ENCODE results near the gene GALNT2. TPM values are rescaled to one million over a fixed set of nuclear protein-coding genes. Genes with fewer than 3 reads are reported as not detected.

The GALNT2 gene
- total and polyA plus RNA-seq, 7 donors, result 43.7 to 88.7 (median 75.7) TPM

DNA sequence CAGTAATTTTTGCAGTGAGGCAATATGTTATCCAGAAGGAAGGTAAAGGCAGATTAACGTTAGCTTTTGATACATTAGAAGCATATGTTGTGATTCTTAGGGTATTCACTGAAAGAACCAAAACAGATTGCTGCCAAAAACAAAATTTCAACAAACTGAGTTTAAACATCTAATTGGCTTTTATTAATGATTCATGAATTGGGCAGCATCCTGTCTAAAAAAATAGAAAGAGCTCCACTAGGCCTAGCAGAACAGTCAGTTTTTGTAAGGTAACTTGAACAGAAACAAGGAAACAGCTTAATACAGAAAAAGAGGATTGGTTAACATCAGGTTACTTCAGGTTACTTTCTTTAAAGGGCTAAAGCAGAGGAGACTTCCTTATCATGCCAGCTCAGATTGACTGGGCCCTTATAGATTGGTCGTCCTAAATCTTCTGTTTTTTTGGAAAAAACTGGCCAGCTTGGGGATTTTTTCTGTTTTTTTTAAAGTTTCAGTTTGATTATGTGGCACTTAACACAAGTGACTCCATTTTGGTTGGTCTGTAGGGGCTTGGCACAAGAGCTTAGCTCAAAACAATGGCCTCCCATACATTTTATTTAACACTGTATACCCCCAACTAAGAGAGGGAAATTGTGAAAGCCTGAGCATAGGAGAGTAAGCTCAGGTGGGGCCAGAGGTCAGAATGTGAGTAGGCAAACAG is 36.8 kb upstream of the GALNT2 start:
- no peaks in the 10 kb centered on the region for H3K4me1 ChIP-seq
- no peak overlapping the region for H3K27ac ChIP-seq
- peaks cover 8% of the 10 kb centered on the region for H3K9me3 ChIP-seq
- no peak for DNase-seq
- no peak for ATAC-seq
- H3K36me3 ChIP-seq (ENCODE audit: insufficient read depth in 1 of 2, low read depth in 1 of 2), result no peaks in the 10 kb centered on the region
- no peak overlapping the region for H3K4me3 ChIP-seq
- no peaks in the 10 kb centered on the region for H3K27me3 ChIP-seq (ENCODE audit: insufficient read depth in 3 of 3, low read length in 2 of 3)
- TF ChIP-seq, protein P1, sequence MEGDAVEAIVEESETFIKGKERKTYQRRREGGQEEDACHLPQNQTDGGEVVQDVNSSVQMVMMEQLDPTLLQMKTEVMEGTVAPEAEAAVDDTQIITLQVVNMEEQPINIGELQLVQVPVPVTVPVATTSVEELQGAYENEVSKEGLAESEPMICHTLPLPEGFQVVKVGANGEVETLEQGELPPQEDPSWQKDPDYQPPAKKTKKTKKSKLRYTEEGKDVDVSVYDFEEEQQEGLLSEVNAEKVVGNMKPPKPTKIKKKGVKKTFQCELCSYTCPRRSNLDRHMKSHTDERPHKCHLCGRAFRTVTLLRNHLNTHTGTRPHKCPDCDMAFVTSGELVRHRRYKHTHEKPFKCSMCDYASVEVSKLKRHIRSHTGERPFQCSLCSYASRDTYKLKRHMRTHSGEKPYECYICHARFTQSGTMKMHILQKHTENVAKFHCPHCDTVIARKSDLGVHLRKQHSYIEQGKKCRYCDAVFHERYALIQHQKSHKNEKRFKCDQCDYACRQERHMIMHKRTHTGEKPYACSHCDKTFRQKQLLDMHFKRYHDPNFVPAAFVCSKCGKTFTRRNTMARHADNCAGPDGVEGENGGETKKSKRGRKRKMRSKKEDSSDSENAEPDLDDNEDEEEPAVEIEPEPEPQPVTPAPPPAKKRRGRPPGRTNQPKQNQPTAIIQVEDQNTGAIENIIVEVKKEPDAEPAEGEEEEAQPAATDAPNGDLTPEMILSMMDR (IDR thresholded peaks at IDR 0.05), result no peak
- intact Hi-C loops (cut with DNase I), result no loop called here
- 87 to 93% (median 90%) methylated on average over 2 of the region's 2 CpGs for WGBS, 3 donors

DNA sequence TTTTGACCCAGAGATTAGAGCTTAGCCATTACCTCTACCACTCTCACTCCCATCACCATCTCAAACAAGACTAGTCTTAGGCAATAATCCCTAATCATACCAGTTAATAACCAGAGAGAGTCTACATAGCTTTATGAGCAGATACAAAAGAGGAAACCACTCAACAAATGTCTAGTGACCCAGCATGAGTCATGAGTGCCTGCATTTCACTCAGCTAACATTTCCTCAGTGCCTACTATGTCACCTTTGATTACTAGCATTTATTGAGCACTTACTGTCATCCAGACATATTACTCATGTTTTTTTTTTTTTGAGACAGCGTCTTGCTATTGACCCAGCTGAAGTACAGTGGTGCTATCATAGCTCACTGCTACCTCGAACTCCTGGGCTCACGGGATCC is 35.9 kb upstream of the GALNT2 start:
- intact Hi-C loops (cut with DNase I), result no loop called here
- H3K9me3 ChIP-seq, result peaks cover 10% of the 10 kb centered on the region
- DNase-seq, result no peak
- H3K36me3 ChIP-seq (ENCODE audit: insufficient read depth in 1 of 2, low read depth in 1 of 2), result no peaks in the 10 kb centered on the region
- H3K27me3 ChIP-seq (ENCODE audit: insufficient read depth in 3 of 3, low read length in 2 of 3), result no peaks in the 10 kb centered on the region
- ATAC-seq, result no peak
- H3K27ac ChIP-seq, result no peak overlapping the region
- H3K4me3 ChIP-seq, result no peak overlapping the region
- WGBS, 3 donors, result 94% methylated on average over 3 of the region's 3 CpGs
- TF ChIP-seq, protein P1 (IDR thresholded peaks at IDR 0.05), result no peak
- no peaks in the 10 kb centered on the region for H3K4me1 ChIP-seq

DNA sequence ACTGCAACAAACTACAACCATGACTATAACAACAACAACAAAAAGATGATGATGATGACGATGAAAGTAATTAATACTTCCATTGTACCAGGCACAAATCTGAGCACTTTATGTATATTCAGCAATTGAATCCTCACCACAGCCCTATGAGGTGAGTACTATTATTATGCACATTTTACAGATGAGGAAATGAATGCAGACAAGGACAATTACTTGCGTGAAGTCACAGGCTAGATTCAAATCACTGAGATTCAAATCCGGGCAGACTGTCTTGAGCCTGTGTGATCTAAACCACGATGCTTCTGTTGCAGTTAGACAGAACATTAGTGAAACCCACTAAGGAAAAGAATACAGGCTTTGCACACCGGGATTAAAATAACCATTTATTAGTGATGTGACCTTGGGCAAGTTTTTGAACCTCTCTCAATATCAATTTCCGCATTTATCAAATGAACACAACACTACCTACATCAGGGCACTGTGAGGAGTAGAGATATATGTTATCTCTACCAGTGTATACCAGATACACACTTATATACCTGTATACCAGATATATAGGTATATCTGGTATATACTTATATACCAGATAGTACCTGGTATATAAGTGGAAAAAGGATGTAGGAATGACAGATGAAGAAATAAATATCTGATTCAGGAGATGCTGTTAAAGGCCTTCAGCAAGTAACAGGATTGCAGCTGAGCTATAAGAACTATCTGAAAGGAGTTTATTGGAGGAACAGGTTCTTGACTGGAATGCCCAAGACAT is 34.3 kb upstream of the GALNT2 start:
- Histone ChIP-seq H3K4me1 (no peaks in the 10 kb centered on the region), H3K27me3 (ENCODE audit: insufficient read depth in 3 of 3, low read length in 2 of 3) (no peaks in the 10 kb centered on the region), H3K4me3 (no peak overlapping the region), H3K9me3 (peaks cover 7% of the 10 kb centered on the region), H3K27ac (no peak overlapping the region), H3K36me3 (ENCODE audit: insufficient read depth in 1 of 2, low read depth in 1 of 2) (no peaks in the 10 kb centered on the region)
- 89 to 93% (median 90%) methylated on average over 6 of the region's 6 CpGs for WGBS, 3 donors
- DNase-seq (no peak), ATAC-seq (no peak)
- intact Hi-C loops (cut with DNase I), result no loop called here
- TF ChIP-seq, protein P1 (IDR thresholded peaks at IDR 0.05), result no peak

DNA sequence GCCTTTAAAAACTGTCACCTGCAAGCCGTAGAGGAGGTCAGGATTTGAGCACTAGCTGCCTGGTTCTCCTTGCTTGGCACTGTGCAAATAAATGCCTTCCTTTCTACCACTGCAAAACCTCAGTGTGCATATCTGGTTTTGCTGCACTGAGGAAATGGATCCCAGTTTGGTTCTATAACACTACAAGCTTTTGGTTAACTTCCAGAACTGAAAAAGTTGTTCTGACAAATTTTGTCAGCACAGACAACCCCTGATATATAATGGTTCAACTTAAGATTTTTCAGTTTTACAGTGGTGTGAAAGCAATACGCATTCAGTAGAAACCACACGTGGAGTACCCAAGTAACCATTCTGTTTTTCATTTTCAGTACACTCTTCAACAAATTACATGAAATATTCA is 29.8 kb upstream of the GALNT2 start:
- intact Hi-C loops (cut with DNase I), result no loop called here
- DNase-seq, result no peak
- no peaks in the 10 kb centered on the region for H3K27me3 ChIP-seq (ENCODE audit: insufficient read depth in 3 of 3, low read length in 2 of 3)
- no peaks in the 10 kb centered on the region for H3K4me1 ChIP-seq
- no peak overlapping the region for H3K27ac ChIP-seq
- H3K36me3 ChIP-seq (ENCODE audit: insufficient read depth in 1 of 2, low read depth in 1 of 2), result no peaks in the 10 kb centered on the region
- ATAC-seq, result no peak
- 78 to 81% (median 81%) methylated on average over 3 of the region's 3 CpGs for WGBS, 3 donors
- TF ChIP-seq, protein P1 (IDR thresholded peaks at IDR 0.05), result no peak
- H3K9me3 ChIP-seq, result peaks cover 7% of the 10 kb centered on the region
- no peak overlapping the region for H3K4me3 ChIP-seq

Data from psoas muscle (tissue), 8 donors.